ENCODE results near the gene PSMD1. TPM values are rescaled to one million over a fixed set of nuclear protein-coding genes. Genes with fewer than 3 reads are reported as not detected.

The PSMD1 gene
- 230 and 245 TPM in 2 replicates for total RNA-seq (2021)
- Bru-seq, nascent RNA, result percentile 98 among the genes with signal in this experiment
- percentile 93 among the genes with signal in this experiment for BruChase-seq, experiment 1, labeled RNA remaining after a 2-hour chase
- BruChase-seq, experiment 2, labeled RNA remaining after a 6-hour chase, result percentile 92 among the genes with signal in this experiment
- long read RNA-seq, transcript PSMD1-202 (24 exons, 3,230 nt), result minor isoform, 5 of 815 reads
- long read RNA-seq, transcript PSMD1-201 (25 exons, 3,326 nt), result major isoform, 716 of 815 reads
- long read RNA-seq, partial matches to known transcripts, result 48 of 815 reads
- long read RNA-seq, other reads (novel, unspliced or antisense), result 45 of 815 reads

- Histone ChIP-seq H3K4me1 (ENCODE audit: insufficient read depth, low read length, poor library complexity, severe bottlenecking) (peaks cover 22% of the 10 kb centered on the region), H3K9me3 (ENCODE audit: low read depth, low read length, poor library complexity, severe bottlenecking) (no peaks in the 10 kb centered on the region), H3K27me3 (replicated peaks; ENCODE audit: insufficient read depth, low read depth, low read length, poor library complexity) (no peaks in the 10 kb centered on the region), H3K4me3 (ENCODE audit: low read depth, low read length, poor library complexity, severe bottlenecking) (peak within 1 kb of the TSS; percentile 99), H3K27ac (ENCODE audit: low read depth, low read length, poor library complexity, severe bottlenecking) (peak within 1 kb of the TSS; percentile 98), H3K36me3 (ENCODE audit: insufficient read depth, low read length, poor library complexity, severe bottlenecking) (peaks cover 8% of the 10 kb centered on the region)
- ChIA-PET POLR2A (ENCODE audit: low non-redundant PET) (no interaction called here), CTCF (interaction anchor here (0.7 kb wide), 1 partner anchor 89 kb away, joined by 3 read pairs; no protein-coding TSS in a partner anchor)
- peak; percentile 96 for DNase-seq (ENCODE audit: low spot score)
- no TSS peak for BruUV-seq (replicated peaks)
- intact Hi-C loops (cut with micrococcal nuclease; ENCODE audit: unreplicated experiment), result no loop called here
- TF ChIP-seq CTCF (conservative IDR thresholded peaks at IDR 0.05; ENCODE audit: low read depth, low read length), result peak; percentile 97
- TF ChIP-seq EZH2 (IDR thresholded peaks at IDR 0.05; ENCODE audit: borderline replicate concordance, low read depth, low read length, poor library complexity, severe bottlenecking), result no peak
Measured at GRCh38 chr2:231056453-231057416, at the start of gene PSMD1. Gene PSMD1, plus strand, starts transcription at chr2:231056867. Its CDS starts 159 bp downstream, at chr2:231057026.

- POLR2A ChIA-PET (ENCODE audit: low non-redundant PET), result no interaction called here
- BruUV-seq (replicated peaks), result no TSS peak
Measured at GRCh38 chr2:231007286-231008098, 49.2 kb upstream of the PSMD1 start.

More at GRCh38 chr2:231007286-231008098, 49.2 kb upstream of the PSMD1 start:
- no peak overlapping the region for H3K27ac ChIP-seq (ENCODE audit: low read depth, low read length, poor library complexity, severe bottlenecking)
- CTCF ChIA-PET, result no interaction called here
- intact Hi-C loops (cut with micrococcal nuclease; ENCODE audit: unreplicated experiment), result no loop called here
- H3K27me3 ChIP-seq (replicated peaks; ENCODE audit: insufficient read depth, low read depth, low read length, poor library complexity), result no peaks in the 10 kb centered on the region
- DNase-seq (ENCODE audit: low spot score), result no peak
- H3K36me3 ChIP-seq (ENCODE audit: insufficient read depth, low read length, poor library complexity, severe bottlenecking), result no peaks in the 10 kb centered on the region
- no peaks in the 10 kb centered on the region for H3K9me3 ChIP-seq (ENCODE audit: low read depth, low read length, poor library complexity, severe bottlenecking)
- TF ChIP-seq CTCF (conservative IDR thresholded peaks at IDR 0.05; ENCODE audit: low read depth, low read length), result no peak
- TF ChIP-seq EZH2 (IDR thresholded peaks at IDR 0.05; ENCODE audit: borderline replicate concordance, low read depth, low read length, poor library complexity, severe bottlenecking), result no peak
- no peak overlapping the region for H3K4me3 ChIP-seq (ENCODE audit: low read depth, low read length, poor library complexity, severe bottlenecking)
- H3K4me1 ChIP-seq (ENCODE audit: insufficient read depth, low read length, poor library complexity, severe bottlenecking), result no peaks in the 10 kb centered on the region
